Adrenal gland (tissue), 5 donors: Measurements from ENCODE around the gene ZBTB40.

Experiments used
- CTCF ChIP-seq, 6 experiments: fragments of 450-650 bp in 4 of 6; fragments of 200-600 bp in 2 of 6; sonication (generic) in 1 of 6; IDR thresholded peaks; 1 replicate in 5 of 6; 2 replicates in 1 of 6; pipeline versions ENCODE4 v1.5.1 to v1.8.0; 2016 to 2021; ENCODE audit warnings: antibody characterized with exemption in 6 of 6, mild to moderate bottlenecking in 2 of 6, moderate library complexity in 1 of 6
- POLR2A ChIP-seq, 2 donors: fragments of 450-650 bp; IDR thresholded peaks; one replicate each; pipeline ENCODE4 v1.6.1; 2017; ENCODE audit warnings: antibody characterized with exemption in 2 of 2, mild to moderate bottlenecking in 2 of 2, moderate library complexity in 1 of 2
- donor health status: DM: no; HTN: no; CAD: no.

DNA sequence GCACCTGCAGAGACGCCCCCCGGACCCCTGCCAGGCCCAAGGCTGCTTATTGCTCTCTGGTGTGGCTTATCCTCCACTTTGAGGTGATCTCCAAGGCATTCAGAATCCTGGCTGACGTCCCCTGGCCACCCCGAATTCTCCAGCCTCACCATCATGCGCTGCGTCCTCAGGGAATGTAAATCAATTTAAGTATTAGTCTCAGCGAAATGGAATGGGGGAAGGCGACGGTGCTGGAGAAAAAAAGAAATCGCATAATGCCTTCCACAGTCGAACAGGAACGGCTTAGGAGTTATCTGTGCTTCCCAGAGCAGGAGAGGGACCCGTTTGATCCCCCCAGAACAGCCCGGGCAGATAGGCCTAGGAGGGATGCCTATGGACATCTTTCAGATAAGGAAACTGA, 114.5 kb downstream of the ZBTB40 start:
- TF ChIP-seq CTCF (IDR thresholded peaks at IDR 0.05) (no peak), POLR2A (IDR thresholded peaks at IDR 0.05) (no peak)
